Adipose tissue (tissue), 3 donors: Measurements from ENCODE around the gene GABRA6. TPM values are rescaled to one million over a fixed set of nuclear protein-coding genes. Genes with fewer than 3 reads are reported as not detected.
"Not testable (repeated sequence)": the region's sequence is repeated elsewhere in the genome, so short reads cannot be mapped to it uniquely, and the experiment has no call there.

Source experiments
- H3K27ac ChIP-seq: one replicate; pipeline ENCODE4 v1.5.1; 2013; ENCODE audit warnings: low read depth, low read length
- WGBS, 3 donors: extraction: QIAGEN DNeasy Blood & Tissue Kit; methylation state at CpG; one replicate each; pipeline ENCODE4 v1.1.7; 2013; 5-methylcytosine and 5-hydroxymethylcytosine counted together
- polyA plus RNA-seq, 3 donors: library from polyadenylated mRNA; stranded (reverse); fragments of 200-250 nt; gene quantifications; one replicate each; pipeline ENCODE4 v1.2.3, GENCODE V29; 2013
- donor health status: healthy with polysubstance abuse.
- donor health status: Bipolar disorder and iron deficiency.
- donor health status: healthy.

Gene GABRA6
- not detected for polyA plus RNA-seq

DNA sequence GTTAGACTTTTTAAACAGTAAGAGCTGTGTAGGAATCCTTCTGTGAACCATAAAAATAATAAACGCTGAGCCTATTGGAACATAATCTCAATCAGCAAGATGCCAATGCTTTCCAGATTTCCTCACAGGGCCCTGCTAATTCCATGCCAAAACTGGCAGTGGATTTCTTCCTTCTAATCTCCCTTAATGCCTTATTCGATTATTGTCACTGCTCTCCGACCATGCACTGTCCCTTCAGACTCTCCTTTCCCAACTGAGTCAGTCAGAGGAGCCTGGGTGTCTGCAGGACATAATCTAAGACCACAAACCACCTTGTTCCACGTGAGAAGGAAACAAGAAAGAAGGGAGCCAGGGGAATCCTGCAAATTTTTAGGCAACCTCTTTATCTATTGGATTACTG is at the start of gene GABRA6:
Gene GABRA6 (plus strand): TSS at position 261 of the 400 bp plus-strand sequence. CDS start 269 bp downstream, outside the sequence.
- H3K27ac ChIP-seq, result no peak within 1 kb of the TSS
- 60 to 65% (median 62%) methylated on average over 4 of the region's 4 CpGs for WGBS, 3 donors

DNA sequence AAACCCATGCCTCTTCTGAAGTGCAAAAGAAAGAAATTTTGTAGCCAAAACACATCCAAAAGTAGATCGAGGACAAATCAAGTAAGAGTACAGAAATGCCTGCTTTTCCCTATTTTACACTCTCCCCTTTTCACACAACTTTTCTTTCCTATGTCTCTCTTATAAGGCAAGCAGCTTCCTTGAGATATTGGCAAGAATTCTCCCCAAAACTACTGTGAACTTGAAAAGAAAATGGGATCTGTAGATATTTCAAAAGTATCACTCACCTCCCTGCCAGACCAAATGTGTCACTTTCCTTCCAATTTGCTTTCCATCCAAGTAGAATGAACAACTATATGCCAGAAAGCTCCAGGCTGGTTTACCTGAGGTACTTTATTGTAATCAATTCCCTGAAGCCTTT is 47.9 kb upstream of the GABRA6 start:
- no peak overlapping the region for H3K27ac ChIP-seq
- 78 to 94% (median 79%) methylated on average over 1 of the region's 1 CpG for WGBS, 3 donors

DNA sequence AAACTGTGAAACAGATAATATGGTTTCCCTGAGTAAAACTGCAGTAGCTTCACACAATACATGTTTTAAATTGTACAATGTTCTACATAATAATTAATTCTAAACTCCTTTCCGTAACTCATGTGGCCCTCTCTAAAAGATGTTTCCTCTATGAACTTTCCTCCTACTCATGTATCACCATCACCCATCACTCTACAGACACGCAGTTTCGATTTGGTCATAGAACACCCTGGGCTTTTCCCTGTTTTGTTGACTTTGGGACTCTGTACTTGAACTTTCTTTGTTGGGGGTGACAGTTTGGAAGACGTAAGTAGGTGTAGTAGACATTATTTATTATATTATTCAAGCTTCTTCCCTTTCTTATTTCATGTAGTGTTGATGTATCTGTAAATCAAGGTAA is 44.1 kb upstream of the GABRA6 start:
- no peak overlapping the region for H3K27ac ChIP-seq
- WGBS, 3 donors, result 78 to 87% (median 81%) methylated on average over 4 of the region's 4 CpGs

DNA sequence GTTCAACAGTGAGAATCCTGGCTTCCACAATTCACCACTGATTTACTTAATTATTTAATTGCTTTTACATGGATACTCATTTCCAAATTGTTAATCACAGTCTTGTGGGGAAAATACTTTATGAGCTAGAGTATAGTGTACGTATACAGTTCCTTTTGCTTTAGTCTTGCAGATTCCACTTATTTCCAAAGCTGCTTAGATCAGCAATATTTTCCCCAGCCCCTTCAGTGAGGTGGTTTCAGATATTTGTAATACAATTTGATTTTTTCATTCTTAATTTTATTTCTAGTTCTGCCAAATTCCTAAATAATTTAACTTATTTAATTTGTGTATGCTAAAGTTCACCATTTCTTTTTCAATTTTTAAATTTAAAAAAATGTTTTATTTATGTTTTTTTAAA is 40.3 kb upstream of the GABRA6 start:
- H3K27ac ChIP-seq, result no peak overlapping the region
- 82 to 93% (median 87%) methylated on average over 1 of the region's 1 CpG for WGBS, 3 donors

DNA sequence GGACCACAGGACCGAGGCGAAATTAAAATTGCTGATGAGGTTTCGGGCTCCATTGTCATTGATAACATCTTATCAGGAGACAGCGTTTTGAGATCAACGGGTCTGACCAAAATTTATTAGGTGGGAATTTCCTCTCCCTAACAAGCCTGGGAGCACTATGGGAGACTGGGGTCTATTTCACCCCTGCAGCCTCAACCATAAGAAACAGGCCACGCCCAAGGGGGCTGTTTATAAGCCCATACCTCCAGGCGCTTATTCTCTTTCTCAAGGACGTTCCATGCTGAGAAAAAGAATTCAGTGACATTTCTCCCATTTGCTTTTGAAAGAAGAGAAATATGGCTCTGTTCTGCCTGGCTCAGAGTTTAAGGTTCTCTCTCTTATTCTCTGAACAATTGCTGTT is 33.6 kb upstream of the GABRA6 start:
- H3K27ac ChIP-seq, result not testable (repeated sequence)
- WGBS, 3 donors, result 56 to 73% (median 65%) methylated on average over 8 of the region's 8 CpGs

DNA sequence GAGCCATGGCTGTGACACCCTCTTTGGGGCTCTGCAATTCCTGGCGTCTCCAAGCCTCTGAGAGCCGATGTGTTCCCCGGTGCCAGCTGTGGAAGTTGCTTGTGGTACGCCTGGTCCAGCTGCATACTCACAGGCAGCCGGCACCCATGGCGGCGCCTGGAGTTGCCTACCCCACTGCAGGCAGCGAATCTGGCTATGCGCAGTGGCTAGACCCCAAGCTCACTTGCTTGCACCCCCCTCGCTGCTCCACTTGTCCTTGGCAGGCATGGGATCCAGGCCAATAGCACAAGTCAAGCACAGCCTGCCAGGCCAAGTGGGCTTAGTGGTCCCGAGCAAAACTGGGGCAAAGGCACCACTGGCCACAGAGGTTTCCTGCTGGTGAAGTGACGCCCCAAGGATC is 24.7 kb upstream of the GABRA6 start:
- 81 to 91% (median 91%) methylated on average over 12 of the region's 12 CpGs for WGBS, 3 donors
- H3K27ac ChIP-seq, result no peak overlapping the region

DNA sequence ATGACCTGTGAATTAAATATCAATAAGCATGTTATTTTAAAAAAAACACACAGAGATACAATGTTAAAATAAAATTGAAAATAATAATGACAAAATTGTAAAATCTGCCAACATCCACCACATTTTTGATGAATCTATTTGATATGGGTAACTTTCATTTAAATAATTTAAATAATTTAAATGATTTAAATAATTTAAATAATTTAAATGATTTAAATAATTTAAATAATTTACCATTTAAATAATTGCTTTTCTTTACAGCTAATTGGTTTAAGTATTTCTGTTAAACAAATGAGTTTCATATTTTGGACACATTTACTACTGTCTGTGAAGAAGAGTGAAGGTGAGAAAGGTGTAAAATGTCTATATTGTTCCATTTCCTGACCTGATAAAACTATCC is 22.1 kb upstream of the GABRA6 start:
- no peak overlapping the region for H3K27ac ChIP-seq

DNA sequence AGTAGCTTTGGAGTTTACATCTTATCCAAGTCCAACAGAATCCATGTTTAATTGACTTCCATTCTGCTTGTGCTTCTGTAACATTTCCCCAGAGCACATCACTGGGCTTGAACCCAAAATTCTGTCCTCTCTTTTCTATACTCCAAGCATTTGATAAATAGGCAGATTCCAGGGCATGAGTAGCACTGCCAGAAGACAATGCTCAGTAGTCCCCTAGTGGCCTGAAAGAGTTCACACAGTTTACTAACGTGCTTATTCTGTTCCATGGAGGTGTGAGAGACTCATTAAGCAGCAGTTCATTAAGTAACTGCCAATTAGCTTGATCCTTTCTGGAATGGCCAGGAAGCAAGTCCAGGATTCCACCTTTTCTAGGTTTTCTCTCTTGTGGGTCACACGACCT is 9.4 kb upstream of the GABRA6 start:
- WGBS, 3 donors, result 6 to 23% (median 15%) methylated on average over 2 of the region's 2 CpGs
- no peak overlapping the region for H3K27ac ChIP-seq

DNA sequence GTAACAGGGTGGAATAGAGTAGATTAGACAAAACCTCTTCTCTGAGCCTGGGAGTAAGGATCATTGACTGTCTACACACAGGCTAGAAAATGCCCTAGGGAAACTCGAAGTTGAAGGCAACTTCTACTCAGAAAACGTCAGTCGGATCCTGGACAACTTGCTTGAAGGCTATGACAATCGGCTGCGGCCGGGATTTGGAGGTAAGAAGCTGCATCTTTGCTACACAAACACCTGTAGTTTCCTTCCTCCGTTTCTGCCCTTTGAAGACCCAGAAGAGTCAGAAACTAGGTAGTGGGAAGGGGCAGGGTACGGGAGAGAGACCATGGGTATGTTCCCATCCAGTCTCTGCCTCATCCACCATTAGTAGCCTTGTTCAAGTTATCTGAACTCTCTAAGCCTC is 628 bp downstream of the GABRA6 start:
- WGBS, 3 donors, result 79 to 83% (median 80%) methylated on average over 8 of the region's 8 CpGs
- no peak overlapping the region for H3K27ac ChIP-seq

DNA sequence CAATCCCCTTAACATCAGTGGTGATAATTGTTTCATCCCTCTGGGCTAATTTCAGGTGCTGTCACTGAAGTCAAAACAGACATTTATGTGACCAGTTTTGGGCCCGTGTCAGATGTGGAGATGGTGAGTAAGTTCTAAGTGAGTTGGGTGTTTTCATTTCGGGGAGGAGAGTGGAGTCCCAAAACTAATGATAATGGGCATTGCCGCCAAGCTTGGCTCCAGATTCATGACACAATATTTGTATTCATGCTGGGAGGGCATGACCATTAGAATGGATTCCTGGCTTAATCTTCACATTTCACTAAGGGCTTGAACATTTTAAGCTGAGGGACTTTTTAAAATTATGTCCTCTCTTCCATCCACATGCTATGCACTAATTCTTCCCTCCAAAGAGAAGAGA is 1.4 kb downstream of the GABRA6 start:
- H3K27ac ChIP-seq, result no peak overlapping the region
- WGBS, 3 donors, result 76 to 81% (median 78%) methylated on average over 3 of the region's 3 CpGs

DNA sequence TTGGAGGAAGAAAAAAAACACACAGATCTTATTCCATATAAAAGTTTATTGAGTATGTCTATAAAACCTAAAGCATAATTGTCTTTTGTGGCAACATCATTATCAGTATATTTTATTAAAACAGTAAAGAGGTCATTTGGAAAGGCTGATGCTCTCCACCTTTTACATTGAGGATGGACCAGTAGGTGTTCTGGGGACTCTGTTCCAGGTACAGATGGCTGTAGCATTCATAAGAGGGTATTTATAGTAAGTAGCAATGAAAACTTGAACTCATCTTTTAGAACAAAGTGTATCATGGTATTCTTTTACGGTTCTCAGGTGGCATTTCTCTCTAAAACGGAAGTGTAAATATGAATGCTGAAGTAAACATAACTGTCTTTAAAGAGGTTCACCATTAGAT is 1.8 kb downstream of the GABRA6 start:
- WGBS, 3 donors, result 77 to 88% (median 80%) methylated on average over 2 of the region's 2 CpGs
- H3K27ac ChIP-seq, result no peak overlapping the region

DNA sequence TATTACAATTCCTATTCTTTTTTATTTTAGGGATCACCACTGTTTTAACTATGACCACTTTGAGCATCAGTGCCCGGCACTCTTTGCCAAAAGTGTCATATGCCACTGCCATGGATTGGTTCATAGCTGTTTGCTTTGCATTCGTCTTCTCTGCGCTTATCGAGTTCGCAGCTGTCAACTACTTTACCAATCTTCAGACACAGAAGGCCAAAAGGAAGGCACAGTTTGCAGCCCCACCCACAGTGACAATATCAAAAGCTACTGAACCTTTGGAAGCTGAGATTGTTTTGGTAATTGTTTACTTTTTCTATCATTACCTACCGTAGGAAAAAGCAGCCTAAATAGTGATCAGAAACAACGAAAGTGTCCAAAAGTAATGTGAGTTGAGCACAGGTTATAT is 6.4 kb downstream of the GABRA6 start:
- WGBS, 3 donors, result 48 to 67% (median 67%) methylated on average over 7 of the region's 7 CpGs

DNA sequence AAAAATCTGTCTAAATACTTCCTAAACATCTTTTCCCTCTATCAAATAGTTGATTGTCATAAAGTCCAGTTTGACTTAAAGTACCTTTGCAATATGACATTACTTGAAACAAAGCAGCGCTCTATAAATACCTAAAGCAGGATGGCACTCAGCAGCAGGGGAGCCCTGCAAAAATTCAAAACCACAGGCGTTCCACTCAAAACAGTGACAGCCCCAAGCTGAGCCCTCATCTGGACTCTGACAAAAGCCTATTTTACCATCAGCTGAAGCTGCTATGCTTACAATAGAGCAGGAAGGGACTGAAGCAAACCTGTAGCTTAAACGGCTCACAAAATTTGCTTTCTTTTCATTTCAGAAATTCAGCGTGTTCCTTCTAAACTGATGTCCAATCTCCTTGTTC is 11.5 kb downstream of the GABRA6 start:
- no peak overlapping the region for H3K27ac ChIP-seq
- 69 to 75% (median 73%) methylated on average over 4 of the region's 4 CpGs for WGBS, 3 donors

More for the DNA sequence above, 6.4 kb downstream of the GABRA6 start:
- H3K27ac ChIP-seq, result no peak overlapping the region

DNA sequence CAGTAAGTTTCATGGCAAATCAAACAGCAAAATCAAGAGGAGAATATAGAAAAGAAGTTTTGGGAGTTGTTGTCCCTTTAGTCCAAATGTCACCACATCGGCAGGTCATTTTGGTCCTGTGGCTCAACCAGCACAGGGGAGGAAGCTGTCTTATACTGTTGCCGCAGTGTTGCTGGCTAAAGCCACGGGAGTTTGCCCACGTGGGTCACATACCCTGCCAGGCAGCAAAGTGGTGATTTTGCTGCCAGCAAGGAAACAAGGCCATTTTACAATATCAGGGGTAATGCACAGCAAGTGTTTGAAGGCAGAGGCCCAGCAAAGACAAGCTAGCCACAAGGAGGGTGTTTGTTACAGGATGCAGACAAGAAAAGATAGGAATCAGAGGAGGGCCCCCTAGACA is 14.5 kb downstream of the GABRA6 start:
- H3K27ac ChIP-seq, result no peak overlapping the region
- 67 to 76% (median 76%) methylated on average over 4 of the region's 4 CpGs for WGBS, 3 donors

DNA sequence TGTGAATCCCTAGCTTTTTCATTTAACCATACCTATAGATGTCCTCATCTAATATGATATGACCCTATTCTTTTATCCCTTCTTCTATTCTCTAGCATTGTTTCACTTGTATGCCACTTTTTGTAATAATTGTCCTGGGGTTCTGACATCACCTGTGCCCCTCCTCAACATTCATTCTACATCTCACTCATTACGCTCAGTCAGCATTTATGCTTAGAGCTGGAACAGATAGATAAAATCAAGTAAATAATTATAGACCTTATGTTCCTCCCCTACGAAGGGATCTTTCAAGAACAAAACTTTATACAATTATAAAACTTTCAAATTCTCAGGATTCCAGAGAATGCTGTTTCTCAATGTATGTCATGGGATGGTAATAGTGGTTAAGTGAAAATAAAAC is 18.0 kb downstream of the GABRA6 start:
- no peak overlapping the region for H3K27ac ChIP-seq
- WGBS, 3 donors, result 75 to 81% (median 76%) methylated on average over 2 of the region's 2 CpGs

DNA sequence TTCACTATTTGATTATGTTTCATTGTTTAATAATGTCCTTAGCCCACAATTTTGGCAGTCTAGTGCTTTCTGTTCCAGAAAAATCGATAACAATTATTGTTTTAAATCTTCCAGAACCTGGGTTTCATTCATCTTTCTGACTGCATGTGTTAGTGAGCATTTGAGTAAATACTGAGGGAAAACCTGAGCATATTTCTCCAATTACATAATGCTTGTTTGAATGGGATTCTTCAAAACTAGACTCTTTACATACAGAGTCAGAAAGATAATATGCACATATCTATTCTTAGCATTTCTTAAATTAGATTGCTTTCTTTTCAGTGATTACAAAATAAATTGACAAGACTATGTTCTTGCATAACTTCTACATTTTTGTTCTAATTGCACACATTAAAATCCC is 21.9 kb downstream of the GABRA6 start:
- no peak overlapping the region for H3K27ac ChIP-seq
- WGBS, 3 donors, result 26 to 51% (median 49%) methylated on average over 1 of the region's 1 CpG

DNA sequence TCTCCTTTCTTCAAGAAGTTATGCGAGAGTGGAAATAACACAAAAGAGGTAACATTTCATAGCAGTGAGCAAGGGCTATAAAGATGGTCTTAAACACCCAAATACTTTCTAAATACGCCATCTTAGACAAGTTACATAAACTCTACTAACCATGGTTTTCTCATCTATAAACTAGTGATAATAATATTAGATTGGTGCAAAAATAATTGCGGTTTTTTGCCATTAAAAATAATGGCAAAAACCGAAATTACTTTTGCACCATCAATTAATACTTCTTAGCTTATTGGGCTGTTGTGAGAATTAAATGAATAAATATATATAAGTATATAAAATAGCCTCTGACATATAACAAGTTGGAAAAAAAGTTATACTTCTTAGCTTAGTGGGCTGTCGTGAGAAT is 23.7 kb downstream of the GABRA6 start:
- WGBS, 3 donors, result 76 to 81% (median 78%) methylated on average over 5 of the region's 5 CpGs
- H3K27ac ChIP-seq, result no peak overlapping the region

DNA sequence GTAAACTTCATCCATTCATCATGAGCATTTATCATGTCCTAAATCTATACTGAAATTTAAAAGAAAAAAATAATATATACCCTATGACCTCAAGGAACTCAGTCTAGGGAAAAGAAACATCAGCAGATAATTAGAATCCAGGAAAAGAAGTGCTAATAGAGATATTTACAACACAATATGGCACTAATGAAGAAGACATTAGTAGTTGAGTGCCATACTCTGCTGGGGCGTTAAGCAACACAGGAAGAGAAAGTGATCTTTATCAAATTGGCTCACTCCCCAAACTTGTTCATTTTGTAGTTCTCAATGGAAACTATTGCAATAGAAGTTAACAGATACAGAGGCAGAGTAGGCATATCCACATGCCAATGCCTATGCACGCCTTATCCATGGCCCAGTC is 27.5 kb downstream of the GABRA6 start:
- 52 to 67% (median 58%) methylated on average over 2 of the region's 2 CpGs for WGBS, 3 donors
- H3K27ac ChIP-seq, result no peak overlapping the region

DNA sequence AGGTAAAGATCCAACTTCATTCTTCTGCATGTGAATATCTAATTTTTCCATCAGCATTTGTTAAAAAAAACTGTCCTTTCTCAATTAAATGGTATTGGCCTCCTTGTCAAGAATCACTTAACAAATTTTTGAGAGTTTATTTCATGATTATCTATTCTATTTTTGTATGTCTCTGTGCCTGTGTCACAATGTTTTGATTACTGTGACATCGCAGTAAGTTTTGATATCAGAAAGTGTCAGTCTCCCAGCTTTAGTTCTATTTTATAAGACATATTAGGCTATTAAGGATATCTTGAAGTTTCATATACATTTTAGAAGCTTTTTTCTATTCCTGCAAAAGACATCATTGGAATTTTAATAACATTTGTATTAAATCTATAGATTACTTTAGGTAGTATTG is 33.6 kb downstream of the GABRA6 start:
- no peak overlapping the region for H3K27ac ChIP-seq
- 91 to 100% (median 99%) methylated on average over 1 of the region's 1 CpG for WGBS, 3 donors

DNA sequence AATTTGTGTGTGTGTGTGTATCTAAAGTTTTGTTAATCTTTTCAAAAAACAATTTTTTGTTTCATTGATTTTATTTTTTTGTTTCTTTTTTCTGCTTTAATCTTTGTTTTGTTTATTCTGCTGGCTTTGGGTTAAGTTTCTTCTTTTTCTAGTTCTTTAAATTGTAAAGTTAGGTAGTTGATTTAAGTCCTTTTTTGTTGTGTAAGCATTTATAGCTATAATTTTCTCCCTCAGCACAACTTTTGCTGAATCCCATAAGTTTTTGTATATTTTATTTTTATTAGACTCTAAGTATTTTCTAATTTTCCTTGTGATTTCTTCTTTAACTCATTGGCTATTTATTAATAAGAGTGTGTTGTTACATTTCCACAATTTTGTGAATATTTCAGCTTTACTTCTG is 34.9 kb downstream of the GABRA6 start:
- H3K27ac ChIP-seq, result no peak overlapping the region

DNA sequence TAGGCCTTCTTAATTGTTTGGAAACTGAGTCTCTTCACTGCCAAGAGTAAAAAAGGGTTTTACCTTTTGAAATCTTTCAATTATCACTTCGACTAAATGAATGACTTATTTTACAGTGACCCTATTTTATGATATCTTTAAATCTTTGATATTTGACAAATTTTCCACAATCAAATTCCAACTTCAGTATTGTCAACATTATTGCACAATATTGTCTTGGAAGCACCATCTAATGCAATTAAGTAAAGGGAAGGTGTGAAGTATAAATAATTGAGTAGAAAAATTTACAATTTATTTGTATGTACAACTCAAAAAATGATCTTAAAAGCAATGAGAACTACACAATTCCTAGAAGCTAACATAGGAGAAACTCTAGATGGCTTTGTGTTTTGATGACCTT is 49.2 kb downstream of the GABRA6 start:
- 70 to 80% (median 78%) methylated on average over 1 of the region's 1 CpG for WGBS, 3 donors
- H3K27ac ChIP-seq, result no peak overlapping the region
